T-cell (primary cell): ENCODE data around the gene PXMP4. TPM values are rescaled to one million over a fixed set of nuclear protein-coding genes. Genes with fewer than 3 reads are reported as not detected.
"Not testable (repeated sequence)": the region's sequence is repeated elsewhere in the genome, so short reads cannot be mapped to it uniquely, and the experiment has no call there.

Experiments
- ATAC-seq, 4 experiments: fragments of 200-7000 bp in 3 of 4; fragments of 150-1000 bp in 1 of 4; cut with Tn5 transposase; replicated peaks in 1 of 4; 1 replicate in 3 of 4; 2 replicates in 1 of 4; pipeline ENCODE4 v1.10.0; 2021; ENCODE audit warnings: moderate library complexity in 3 of 4, mild to moderate bottlenecking in 2 of 4, moderate number of reproducible peaks in 1 of 4
- CTCF ChIA-PET, 2 donors: fragments of 300-600 bp; sonication (Branson Sonifier 250); formaldehyde crosslinking; loops; one replicate each; lab custom pipeline; 2022; ENCODE audit warnings: antibody characterized with exemption in 2 of 2; lab: Charles Lee
- POLR2A ChIA-PET, 2 donors: fragments of 300-600 bp; sonication (Branson Sonifier 250); formaldehyde crosslinking; loops; one replicate each; lab custom pipeline; 2022; ENCODE audit warnings: antibody characterized with exemption in 2 of 2; lab: Charles Lee
- DNase-seq, 35 experiments: peaks; one replicate each; pipeline versions ENCODE4 v3.0.0 to v3.0.0-alpha.2; 2013 to 2023
- H3K27ac ChIP-seq: one replicate; pipeline ENCODE4 v1.5.1; 2013; ENCODE audit warnings: low read length
- H3K27me3 ChIP-seq, 2 experiments: replicated peaks in 1 of 2; 1 replicate in 1 of 2; 2 replicates in 1 of 2; pipeline versions ENCODE4 v1.6.1 to v1.7.0; 2013; ENCODE audit warnings: low read length in 1 of 2, mixed read lengths in 1 of 2; ENCODE audit not compliant: control insufficient read depth in 2 of 2, insufficient read depth in 2 of 2; ENCODE audit errors: extremely low read depth in 1 of 2
- H3K36me3 ChIP-seq, 2 donors: 1 replicate in 1 of 2; 2 replicates in 1 of 2; pipeline versions ENCODE4 v1.6.1 to v1.7.0; 2013; ENCODE audit warnings: low read length in 1 of 2; ENCODE audit not compliant: control insufficient read depth in 2 of 2, insufficient read depth in 1 of 2; ENCODE audit errors: extremely low read depth in 1 of 2
- H3K4me1 ChIP-seq, 2 experiments: 1 replicate in 1 of 2; 2 replicates in 1 of 2; pipeline versions ENCODE4 v1.6.1 to v1.7.0; 2013; ENCODE audit warnings: low read length in 2 of 2, mixed read lengths in 1 of 2; ENCODE audit not compliant: insufficient read depth in 2 of 2, control insufficient read depth in 1 of 2; ENCODE audit errors: extremely low read depth in 1 of 2
- H3K4me3 ChIP-seq, 2 donors: 1 replicate in 1 of 2; 2 replicates in 1 of 2; pipeline versions ENCODE4 v1.5.1 to v1.7.0; 2013; ENCODE audit warnings: mild to moderate bottlenecking in 2 of 2, low read length in 1 of 2, moderate library complexity in 1 of 2; ENCODE audit not compliant: control insufficient read depth in 1 of 2; ENCODE audit errors: extremely low read depth in 1 of 2
- H3K9me3 ChIP-seq: 2 replicates; pipeline ENCODE4 v1.7.0; 2013
- H3K27ac Mint-ChIP-seq, 2 donors: one replicate each; pipeline ENCODE4 v1.8.0; 2020 to 2021; ENCODE audit warnings: mild to moderate bottlenecking in 2 of 2, mixed read lengths in 2 of 2
- H3K27me3 Mint-ChIP-seq, 2 donors: one replicate each; pipeline ENCODE4 v1.8.0; 2021 to 2022; ENCODE audit warnings: mixed read lengths in 2 of 2
- H3K36me3 Mint-ChIP-seq: one replicate; pipeline ENCODE4 v1.8.0; 2021; ENCODE audit warnings: mixed read lengths
- H3K4me1 Mint-ChIP-seq, 3 donors: one replicate each; pipeline ENCODE4 v1.8.0; 2020 to 2022; ENCODE audit warnings: mixed read lengths in 3 of 3, mild to moderate bottlenecking in 1 of 3
- H3K4me3 Mint-ChIP-seq, 3 donors: one replicate each; pipeline ENCODE4 v1.8.0; 2020 to 2022; ENCODE audit warnings: mild to moderate bottlenecking in 3 of 3, mixed read lengths in 3 of 3, moderate library complexity in 3 of 3
- H3K9me3 Mint-ChIP-seq, 3 donors: one replicate each; pipeline ENCODE4 v1.8.0; 2020 to 2022; ENCODE audit warnings: mixed read lengths in 3 of 3
- WGBS: methylation state at CpG from one replicate; pipeline ENCODE4 v1.1.5; 2013; ENCODE audit warnings: missing lambda C conversion rate; ENCODE audit not compliant: insufficient coverage; 5-methylcytosine and 5-hydroxymethylcytosine counted together
- total RNA-seq, 35 experiments: library from RNA in 6 of 35; stranded (reverse) in 6 of 35; fragments of 120-200 nt in 1 of 35; gene quantifications; one replicate each; pipeline versions ENCODE4 v1.2.1 to v1.2.4 and lab custom pipeline; 2013 to 2026

PXMP4 gene
- total RNA-seq, 5 donors from 2014 or later (not counting 1 experiment from before 2014, with no cell fraction given), result 6.1 to 15.4 (median 13.9) TPM

DNA sequence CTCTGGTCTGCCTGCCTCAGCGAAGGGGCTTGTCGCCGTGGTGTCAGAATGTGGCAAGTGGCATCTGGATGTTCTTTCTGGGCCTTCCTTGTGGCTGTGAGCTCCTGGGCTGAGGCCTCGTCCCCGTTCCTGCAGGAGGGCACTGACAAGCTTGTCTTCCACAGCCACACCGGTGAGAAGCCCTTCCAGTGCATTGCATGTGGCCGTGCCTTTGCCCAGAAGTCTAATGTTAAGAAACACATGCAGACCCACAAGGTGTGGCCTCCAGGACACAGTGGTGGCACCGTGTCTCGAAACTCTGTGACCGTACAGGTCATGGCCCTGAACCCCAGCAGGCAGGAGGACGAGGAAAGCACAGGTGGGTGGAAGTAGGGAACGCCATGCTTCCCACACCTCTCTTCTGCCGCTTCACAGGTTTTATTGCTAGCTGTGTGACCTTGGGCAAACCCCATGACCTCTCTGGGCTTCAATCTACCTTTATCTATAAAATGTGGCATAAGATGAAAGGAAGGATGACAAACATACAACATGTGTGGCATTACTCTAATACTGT lies 41.7 kb upstream of the PXMP4 start:
- ATAC-seq (no peak), DNase-seq (no peak)
- ChIA-PET CTCF (no interaction called here), POLR2A (interaction anchor here in 1 of 2 donors (0.6 kb wide), 1 partner anchor 24 kb away, joined by 3 read pairs; no protein-coding TSS in a partner anchor)
- H3K36me3 ChIP-seq, result peaks cover 7 to 9% of the 10 kb centered on the region in 2 donors
- Mint-ChIP-seq H3K36me3 (peaks cover 40% of the 10 kb centered on the region), H3K4me3 (no peak overlapping the region), H3K27me3 (no peaks in the 10 kb centered on the region), H3K27ac (no peak overlapping the region), H3K4me1 (no peaks in the 10 kb centered on the region), H3K9me3 (peaks cover 0 to 6% (median 5%) of the 10 kb centered on the region in 3 donors)
- no peaks in the 10 kb centered on the region for H3K27me3 ChIP-seq
- H3K27ac ChIP-seq, result no peak overlapping the region
- 93% methylated on average over 11 of the region's 13 CpGs for WGBS
- H3K4me1 ChIP-seq, result no peaks in the 10 kb centered on the region
- no peaks in the 10 kb centered on the region for H3K9me3 ChIP-seq
- no peak overlapping the region for H3K4me3 ChIP-seq

DNA sequence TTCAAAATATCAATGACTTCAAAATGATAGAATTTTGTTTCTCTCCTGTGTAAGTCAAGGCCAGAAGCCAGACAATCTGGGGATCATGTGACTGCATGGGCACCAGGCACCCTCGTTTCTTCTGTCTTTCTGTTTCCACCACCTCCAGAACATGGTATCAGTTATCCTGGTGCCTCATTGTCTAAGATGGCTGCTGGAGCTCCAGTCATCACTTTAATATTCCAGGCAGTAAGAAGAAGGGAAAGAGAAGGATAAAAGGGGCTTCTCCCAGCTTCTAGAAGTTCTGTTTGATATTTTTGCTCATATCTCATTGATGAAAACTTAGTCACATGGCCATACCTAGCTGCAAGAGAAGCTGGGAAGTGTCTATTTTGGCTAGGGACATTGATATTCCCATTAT lies 37.3 kb upstream of the PXMP4 start:
- H3K4me3 Mint-ChIP-seq, result no peak overlapping the region
- Histone ChIP-seq H3K27me3 (no peaks in the 10 kb centered on the region), H3K9me3 (no peaks in the 10 kb centered on the region), H3K27ac (no peak overlapping the region), H3K4me3 (no peak overlapping the region), H3K4me1 (peaks cover 0 to 7% of the 10 kb centered on the region in 2 experiments), H3K36me3 (peaks cover 7 to 27% of the 10 kb centered on the region in 2 donors)
- H3K27me3 Mint-ChIP-seq, result no peaks in the 10 kb centered on the region
- whole genome bisulfite sequencing, result no CpG with 5 or more reads among the region's 1 CpG
- POLR2A ChIA-PET, result no interaction called here
- peaks cover 0 to 6% (median 5%) of the 10 kb centered on the region in 3 donors for H3K9me3 Mint-ChIP-seq
- CTCF ChIA-PET, result no interaction called here
- peaks cover 4 to 6% (median 5%) of the 10 kb centered on the region in 3 donors for H3K4me1 Mint-ChIP-seq
- no peak overlapping the region for H3K27ac Mint-ChIP-seq
- H3K36me3 Mint-ChIP-seq, result peaks cover 52% of the 10 kb centered on the region
- ATAC-seq (no peak), DNase-seq (no peak)

DNA sequence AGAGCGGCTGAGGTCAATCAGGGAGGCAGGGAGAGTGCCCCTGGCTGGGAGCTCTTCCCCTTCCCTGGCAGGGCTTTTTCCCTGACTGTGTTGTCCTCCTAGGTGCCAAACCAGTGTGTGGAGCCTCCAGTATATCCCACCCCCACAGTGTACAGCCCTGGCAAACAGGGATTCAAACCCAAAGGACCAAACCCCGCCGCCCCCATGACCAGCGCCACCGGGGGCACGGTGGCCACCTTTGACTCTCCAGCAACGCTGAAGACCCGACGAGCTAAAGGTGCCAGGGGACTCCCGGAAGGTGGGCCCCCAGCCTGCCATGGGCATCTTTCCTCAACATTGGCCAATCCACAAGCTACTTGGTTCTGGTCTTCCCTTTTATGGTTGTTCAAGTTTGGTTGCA lies 36.9 kb upstream of the PXMP4 start:
- Histone ChIP-seq H3K4me1 (peaks cover 0 to 7% of the 10 kb centered on the region in 2 experiments), H3K36me3 (peaks cover 7 to 27% of the 10 kb centered on the region in 2 donors), H3K4me3 (no peak overlapping the region), H3K9me3 (no peaks in the 10 kb centered on the region), H3K27ac (no peak overlapping the region), H3K27me3 (no peaks in the 10 kb centered on the region)
- H3K36me3 Mint-ChIP-seq, result peaks cover 51% of the 10 kb centered on the region
- DNase-seq (no peak), ATAC-seq (no peak)
- peaks cover 0 to 6% (median 5%) of the 10 kb centered on the region in 3 donors for H3K9me3 Mint-ChIP-seq
- ChIA-PET CTCF (no interaction called here), POLR2A (no interaction called here)
- H3K27me3 Mint-ChIP-seq, result no peaks in the 10 kb centered on the region
- peaks cover 4 to 6% (median 5%) of the 10 kb centered on the region in 3 donors for H3K4me1 Mint-ChIP-seq
- H3K27ac Mint-ChIP-seq, result no peak overlapping the region
- H3K4me3 Mint-ChIP-seq, result no peak overlapping the region
- WGBS, result 100% methylated on average over 5 of the region's 10 CpGs

DNA sequence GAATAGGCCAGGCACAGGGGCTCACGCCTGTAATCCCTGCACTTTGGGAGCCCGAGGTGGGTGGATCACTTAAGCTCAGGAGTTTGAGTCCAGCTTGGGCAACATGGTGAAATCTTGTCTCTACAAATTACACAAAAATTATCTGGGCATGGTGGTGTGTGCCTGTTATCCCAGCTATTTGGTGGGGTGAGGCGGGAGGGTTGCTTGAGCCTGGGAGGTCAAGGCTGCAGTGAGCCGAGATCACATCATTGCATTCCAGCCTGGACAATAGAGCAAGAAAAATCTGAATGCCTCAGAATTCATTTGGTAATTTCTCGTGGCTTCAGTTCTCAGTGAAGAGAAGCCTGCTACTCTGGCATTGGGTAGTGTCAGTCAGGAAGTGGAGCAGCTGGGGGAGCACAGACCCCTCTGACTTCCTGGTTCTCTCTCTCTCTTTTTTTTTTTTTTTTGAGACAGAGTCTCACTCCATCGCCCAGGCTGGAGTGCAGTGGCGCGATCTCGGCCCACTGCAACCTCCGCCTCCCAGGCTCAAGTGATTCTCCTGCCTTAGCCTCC lies 35.9 kb upstream of the PXMP4 start:
- H3K4me3 ChIP-seq, H3K9me3 ChIP-seq, H3K4me1 ChIP-seq, CTCF ChIA-PET, H3K27ac ChIP-seq, H3K4me1 Mint-ChIP-seq, H3K27me3 ChIP-seq, H3K27me3 Mint-ChIP-seq, H3K9me3 Mint-ChIP-seq: not testable (repeated sequence)
- peaks cover 53% of the 10 kb centered on the region for H3K36me3 Mint-ChIP-seq
- DNase-seq (peak in 17 of 35 experiments; percentile 8 to 54 (median 17)), ATAC-seq (peak; percentile 57 to 87 (median 78))
- 100% methylated on average over 2 of the region's 10 CpGs for WGBS
- H3K36me3 ChIP-seq, result peaks cover 12 to 31% of the 10 kb centered on the region in 2 donors
- H3K27ac Mint-ChIP-seq, result peak overlapping the region; percentile 49 to 79
- POLR2A ChIA-PET, result interaction anchor here in 1 of 2 donors (0.5 kb wide), 1 partner anchor 49 kb away, joined by 3 read pairs; no protein-coding TSS in a partner anchor
- peak overlapping the region in 1 of 3 donors; percentile 17 for H3K4me3 Mint-ChIP-seq

DNA sequence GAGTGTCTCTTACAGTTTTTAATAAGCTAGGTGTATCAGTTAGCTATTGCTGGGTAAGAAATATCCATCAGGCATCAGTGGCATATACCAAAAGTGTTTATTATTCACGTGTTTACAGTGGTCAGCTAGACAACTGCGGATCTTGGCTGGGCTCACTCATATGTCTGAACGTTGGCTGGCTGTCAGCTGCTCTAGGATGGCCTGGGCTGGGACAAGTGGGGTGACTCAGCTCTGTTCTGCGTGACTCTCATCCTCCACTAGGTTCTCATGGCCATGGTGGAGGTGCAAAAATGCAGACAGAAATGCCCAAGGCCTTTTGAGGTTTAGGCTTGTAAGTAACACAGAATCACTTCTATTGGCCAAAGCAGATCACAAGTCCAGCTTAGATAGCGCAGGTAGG lies 33.7 kb upstream of the PXMP4 start:
- peaks cover 16 to 39% of the 10 kb centered on the region in 2 donors for H3K36me3 ChIP-seq

DNA sequence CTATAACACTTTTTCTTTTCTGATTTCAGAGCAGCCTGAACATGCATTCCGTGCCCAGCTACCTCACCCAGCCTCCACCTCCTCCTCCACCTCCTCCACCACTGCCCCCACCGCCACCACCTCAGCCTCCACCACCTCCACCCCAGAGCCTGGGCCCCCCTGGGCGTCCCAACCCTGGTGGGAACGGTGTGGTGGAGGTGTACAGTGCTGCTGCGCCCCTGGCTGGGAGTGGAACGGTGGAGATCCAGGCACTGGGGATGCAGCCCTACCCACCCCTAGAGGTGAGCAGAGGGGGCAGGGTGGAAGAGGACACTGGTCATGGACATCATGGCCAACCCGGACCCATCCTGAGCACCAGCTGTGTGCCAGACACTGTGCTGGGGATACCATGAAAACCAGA lies 33.0 kb upstream of the PXMP4 start:
- H3K36me3 Mint-ChIP-seq, result peaks cover 54% of the 10 kb centered on the region

More for the DNA sequence above, 33.7 kb upstream of the PXMP4 start:
- CTCF ChIA-PET, result interaction anchor here in 1 of 2 donors (0.7 kb wide), 1 partner anchor 293 kb away, joined by 3 read pairs; no protein-coding TSS in a partner anchor
- H3K27ac ChIP-seq, result no peak overlapping the region
- ATAC-seq (no peak), DNase-seq (no peak)
- no peak overlapping the region for H3K4me3 Mint-ChIP-seq
- no peak overlapping the region for H3K4me3 ChIP-seq
- peaks cover 0 to 7% of the 10 kb centered on the region in 2 experiments for H3K4me1 ChIP-seq
- H3K9me3 ChIP-seq, result no peaks in the 10 kb centered on the region
- 100% methylated on average over 3 of the region's 5 CpGs for WGBS
- POLR2A ChIA-PET, result no interaction called here
- no peaks in the 10 kb centered on the region for H3K27me3 Mint-ChIP-seq
- peaks cover 4 to 6% (median 5%) of the 10 kb centered on the region in 3 donors for H3K4me1 Mint-ChIP-seq
- no peak overlapping the region for H3K27ac Mint-ChIP-seq
- H3K9me3 Mint-ChIP-seq, result peaks cover 0 to 6% (median 5%) of the 10 kb centered on the region in 3 donors
- H3K36me3 Mint-ChIP-seq, result peaks cover 55% of the 10 kb centered on the region
- no peaks in the 10 kb centered on the region for H3K27me3 ChIP-seq

More for the DNA sequence above, 33.0 kb upstream of the PXMP4 start:
- Histone ChIP-seq H3K4me3 (no peak overlapping the region), H3K4me1 (peaks cover 0 to 7% of the 10 kb centered on the region in 2 experiments), H3K36me3 (peaks cover 16 to 44% of the 10 kb centered on the region in 2 donors), H3K27me3 (no peaks in the 10 kb centered on the region), H3K9me3 (no peaks in the 10 kb centered on the region), H3K27ac (no peak overlapping the region)
- Mint-ChIP-seq H3K27ac (no peak overlapping the region), H3K4me1 (peaks cover 4 to 6% (median 5%) of the 10 kb centered on the region in 3 donors), H3K27me3 (no peaks in the 10 kb centered on the region), H3K4me3 (no peak overlapping the region), H3K9me3 (peaks cover 0 to 6% (median 5%) of the 10 kb centered on the region in 3 donors)
- no peak for ATAC-seq
- ChIA-PET POLR2A (no interaction called here), CTCF (interaction anchor here in 1 of 2 donors (0.6 kb wide), 1 partner anchor 468 kb away, joined by 3 read pairs; no protein-coding TSS in a partner anchor)
- no peak for DNase-seq
- no CpG with 5 or more reads among the region's 7 CpGs for WGBS
